GM19397 (cell line): Measurements from ENCODE around the gene IL1RL1.
"Not testable (repeated sequence)": the region's sequence is repeated elsewhere in the genome, so short reads cannot be mapped to it uniquely, and the experiment has no call there.

Experiments used
- ATAC-seq: cut with Tn5 transposase; IDR thresholded peaks from one replicate; pipeline ENCODE4 v1.9.1; 2021; ENCODE audit warnings: mild to moderate bottlenecking, moderate library complexity; ENCODE audit not compliant: unreplicated experiment

The IL1RL1 gene

DNA sequence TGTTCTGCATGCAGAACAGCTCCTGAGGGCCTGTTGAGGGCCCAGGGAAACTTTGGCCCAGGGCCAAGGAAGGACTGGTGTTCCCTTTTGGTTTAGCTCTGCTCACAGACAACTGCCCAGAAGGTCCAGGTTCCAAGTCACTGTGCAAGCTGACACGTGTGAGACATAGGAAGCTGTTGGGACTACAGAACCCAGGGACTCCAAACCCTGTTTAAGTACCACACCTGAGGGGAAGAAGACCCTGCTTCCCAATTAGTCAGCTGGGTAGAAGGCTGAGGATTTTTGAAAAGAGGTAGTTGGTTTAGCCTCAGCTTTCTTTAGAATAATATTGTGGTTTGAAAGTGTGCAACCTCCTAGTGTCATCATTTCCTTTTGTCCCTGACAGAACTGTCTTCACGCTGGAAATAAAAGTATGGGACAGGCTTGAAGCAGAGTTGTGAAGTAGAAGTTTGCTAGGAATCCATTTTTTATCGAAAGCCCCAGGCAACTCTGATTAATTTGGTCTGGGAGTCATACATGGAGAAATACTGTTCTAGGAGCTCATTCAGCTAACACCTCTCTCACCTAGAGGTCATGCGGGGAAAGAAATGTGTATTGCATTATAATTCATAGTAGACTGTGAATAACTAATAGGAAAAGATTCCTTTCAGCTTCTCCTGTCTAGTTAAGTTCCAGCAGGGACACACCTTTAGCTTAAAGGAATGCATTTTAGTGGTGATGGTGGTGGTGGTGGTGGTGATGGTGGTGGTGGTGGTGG lies 19.9 kb upstream of the IL1RL1 start:
- ATAC-seq: no peak

DNA sequence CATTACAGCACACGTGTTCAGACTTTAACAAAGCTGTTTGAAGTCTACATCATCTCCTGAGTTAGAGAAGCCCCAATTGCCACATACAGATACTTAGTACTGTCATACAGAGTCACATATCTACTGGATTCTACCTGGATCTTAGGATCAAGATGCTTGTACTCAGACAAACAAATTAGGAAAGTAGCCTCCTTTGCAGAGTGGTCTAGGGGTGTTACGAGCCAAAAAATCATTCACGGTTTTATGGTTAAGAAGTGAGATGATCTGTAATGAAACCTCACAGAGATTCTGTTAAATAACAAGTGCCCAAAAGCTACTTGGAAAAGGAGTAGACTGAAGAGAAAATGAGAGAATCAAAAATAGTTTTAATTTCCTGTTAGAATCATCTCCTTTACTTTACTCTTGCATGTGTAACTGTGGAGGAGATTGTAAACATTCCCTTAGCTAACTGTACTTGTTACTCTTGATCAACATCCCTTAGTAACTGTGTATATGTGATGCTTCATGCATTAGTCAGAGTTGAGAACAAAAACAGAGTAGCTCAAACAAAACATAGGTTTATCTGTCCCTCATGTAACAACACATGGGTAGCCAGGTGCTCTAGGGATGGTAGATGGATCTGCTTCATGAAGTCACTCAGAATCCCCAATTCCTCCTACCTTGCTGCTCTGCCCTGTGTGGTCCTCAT lies 16.4 kb upstream of the IL1RL1 start:
- no peak for ATAC-seq

DNA sequence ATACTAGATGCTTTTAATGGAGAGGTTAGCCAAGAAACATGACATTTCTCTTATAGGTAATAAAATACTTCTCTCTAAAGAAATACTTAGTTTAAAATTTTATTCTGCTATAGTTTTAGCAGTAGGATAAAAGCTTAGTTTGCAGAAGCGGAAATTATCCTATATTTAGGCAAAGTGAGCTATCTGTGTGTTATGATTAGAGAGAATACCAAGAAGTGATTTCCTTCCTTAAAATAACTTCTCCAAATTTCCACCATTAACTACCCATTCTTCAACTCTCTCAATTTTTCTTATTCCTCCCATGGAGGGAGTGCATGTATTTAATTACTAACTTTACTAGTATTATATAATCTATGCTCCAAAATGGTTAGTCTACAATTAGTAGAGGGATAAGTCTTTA lies 15.8 kb upstream of the IL1RL1 start:
- ATAC-seq: no peak

DNA sequence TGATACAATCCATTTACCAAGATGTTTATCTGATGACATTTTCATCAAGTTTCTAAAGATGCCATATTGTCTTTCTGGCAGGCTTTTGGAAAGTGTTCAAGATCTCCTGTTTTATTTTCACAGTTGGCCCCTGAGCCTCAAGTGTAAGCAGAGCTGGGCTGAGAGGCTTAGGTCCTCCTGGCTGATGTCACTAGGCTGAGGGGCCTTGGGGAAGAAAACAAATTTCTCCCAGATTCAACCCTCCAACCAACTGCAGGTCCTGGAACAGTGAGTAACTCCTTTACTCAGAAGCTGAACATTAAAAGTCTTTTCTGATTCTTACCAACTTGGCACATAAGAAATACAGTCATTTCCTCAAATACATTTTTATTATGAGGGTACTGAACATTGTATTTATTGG lies 14.9 kb upstream of the IL1RL1 start:
- ATAC-seq: no peak

GRCh38 chr2:102297891-102298290 lies 13.5 kb upstream of the IL1RL1 start:
- no peak for ATAC-seq

- ATAC-seq: peak; percentile 69
Observed at GRCh38 chr2:102301867-102302362, 9.4 kb upstream of the IL1RL1 start.

GRCh38 chr2:102302458-102302857 lies 8.9 kb upstream of the IL1RL1 start:
- no peak for ATAC-seq

GRCh38 chr2:102303589-102303988 lies 7.8 kb upstream of the IL1RL1 start:
- ATAC-seq: no peak

- no peak for ATAC-seq
Observed at GRCh38 chr2:102304268-102304667, 7.1 kb upstream of the IL1RL1 start.

- ATAC-seq: no peak
Observed at GRCh38 chr2:102304711-102305611, 6.4 kb upstream of the IL1RL1 start.

DNA sequence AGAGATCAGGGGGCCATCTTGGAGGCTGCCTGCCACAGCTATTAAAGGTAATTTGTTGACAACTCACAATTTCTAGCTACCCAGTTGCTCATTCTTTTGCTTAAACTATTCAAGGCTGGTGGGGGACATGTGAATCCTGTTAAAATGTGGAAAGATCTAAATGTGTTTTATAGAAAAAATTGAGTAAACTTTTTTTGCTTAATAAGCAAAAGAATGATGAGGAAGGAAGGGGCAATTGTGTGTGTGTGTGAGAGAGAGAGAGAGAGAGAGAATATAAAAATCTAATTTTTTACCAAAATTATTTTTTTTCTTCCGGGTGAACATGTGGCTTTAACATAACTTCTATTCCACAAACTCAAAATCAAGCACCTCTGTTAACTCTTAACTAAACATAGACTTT lies 5.2 kb upstream of the IL1RL1 start:
- no peak for ATAC-seq

DNA sequence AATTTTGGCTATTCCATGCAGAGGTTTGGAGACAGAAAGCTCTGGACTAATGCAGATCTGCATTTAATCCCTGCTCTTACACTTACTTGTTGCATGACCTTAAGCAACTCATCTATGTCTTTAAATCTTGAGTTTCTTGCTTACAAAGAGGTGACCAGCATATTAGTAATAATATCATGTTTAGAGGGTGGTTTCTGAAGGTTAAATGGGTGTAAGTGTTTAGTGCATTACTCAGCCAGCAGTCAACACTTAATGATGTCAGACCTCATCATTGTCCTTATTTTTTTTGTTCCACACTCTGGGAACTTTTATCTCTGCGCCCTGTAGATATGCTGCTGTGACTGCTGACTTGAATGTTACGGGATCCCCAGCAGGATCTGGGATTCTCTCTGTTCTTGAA lies 1.7 kb downstream of the IL1RL1 start:
- ATAC-seq: no peak

DNA sequence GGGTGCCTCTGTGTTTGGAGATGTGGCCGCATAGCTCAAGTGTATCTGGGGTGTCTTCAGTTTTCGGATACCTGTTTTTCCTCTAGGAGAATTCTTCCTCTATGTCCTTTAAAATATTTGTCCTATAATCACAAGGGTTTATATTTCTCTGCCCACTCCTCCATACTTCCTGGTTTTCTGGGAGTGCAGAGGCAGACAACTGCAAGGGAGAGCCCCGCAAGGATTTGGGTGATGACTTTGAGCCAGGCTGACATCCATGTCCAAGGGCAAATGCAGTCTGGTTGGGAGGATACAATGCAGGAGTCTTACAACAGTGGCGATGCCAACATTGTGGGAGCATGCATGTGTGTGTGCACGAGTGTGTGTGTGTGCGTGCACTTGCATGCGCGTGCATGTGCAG lies 2.1 kb downstream of the IL1RL1 start:
- no peak for ATAC-seq

DNA sequence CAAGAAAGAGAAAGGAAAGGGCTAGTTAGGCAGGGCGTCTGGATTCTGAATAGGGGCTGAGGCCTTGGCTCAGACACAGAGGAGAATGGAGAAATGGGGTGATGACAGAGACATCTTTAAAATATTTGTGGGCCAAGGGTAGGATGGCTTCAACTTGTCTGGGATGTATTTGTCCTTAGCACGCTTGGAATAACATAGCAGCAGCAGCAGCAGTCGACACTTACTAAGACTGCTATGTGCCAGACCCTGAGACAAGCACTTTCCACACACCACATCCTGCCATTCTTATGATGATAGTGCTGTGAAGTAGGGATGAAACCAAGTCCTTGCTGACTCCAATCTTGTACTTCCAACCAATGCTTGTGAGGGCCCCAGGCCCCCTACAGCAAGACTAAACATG lies 2.6 kb downstream of the IL1RL1 start:
- no peak for ATAC-seq

DNA sequence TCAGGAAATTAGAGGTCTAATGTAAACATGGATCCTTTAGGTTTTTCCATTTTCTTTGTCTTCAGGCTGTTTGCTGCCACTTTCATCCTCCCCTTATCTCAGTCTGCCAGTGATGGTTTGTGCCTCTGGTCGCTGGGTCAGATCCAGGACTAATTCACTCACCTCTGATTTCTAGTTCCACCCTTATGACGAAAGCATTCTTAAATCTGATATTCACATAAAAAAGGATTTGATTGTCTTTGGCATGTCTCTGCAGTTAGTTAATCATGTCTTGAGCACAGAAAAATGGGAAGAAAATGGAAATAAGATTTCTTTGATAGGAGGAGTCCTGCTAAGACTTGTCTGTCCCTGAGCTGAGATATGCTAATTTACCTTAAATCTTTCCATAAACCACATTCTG lies 4.6 kb downstream of the IL1RL1 start:
- no peak for ATAC-seq

DNA sequence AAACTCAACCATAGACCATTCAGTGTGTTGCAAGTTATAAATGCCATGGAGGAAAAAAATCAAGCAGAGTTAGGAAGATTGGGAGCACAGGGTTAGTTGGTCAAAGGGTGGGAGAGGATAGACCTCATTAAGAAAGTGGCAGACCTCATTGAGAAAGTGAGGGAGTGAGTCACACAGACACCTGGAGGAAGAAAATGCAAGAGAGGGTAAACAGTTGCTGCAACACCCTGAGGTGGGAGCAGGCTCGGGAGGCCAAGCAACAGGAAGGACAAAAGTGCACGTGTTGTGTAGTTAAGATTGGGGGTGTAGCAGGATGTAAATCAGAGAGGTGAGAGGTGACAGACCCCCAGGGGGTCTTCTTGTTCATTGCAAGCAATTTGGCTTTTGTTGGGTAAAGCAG lies 6.4 kb downstream of the IL1RL1 start:
- ATAC-seq: no peak

- no peak for ATAC-seq
Observed at GRCh38 chr2:102318437-102318836, 7.1 kb downstream of the IL1RL1 start.

GRCh38 chr2:102321941-102322719 lies 10.8 kb downstream of the IL1RL1 start:
- no peak for ATAC-seq

GRCh38 chr2:102324914-102325313 lies 13.6 kb downstream of the IL1RL1 start:
- ATAC-seq: not testable (repeated sequence)

- no peak for ATAC-seq
Observed at GRCh38 chr2:102331311-102331980, 20.1 kb downstream of the IL1RL1 start.
